Right atrium auricular region (tissue), 2 donors: ENCODE results near the gene MMAB. TPM values are rescaled to one million over a fixed set of nuclear protein-coding genes. Genes with fewer than 3 reads are reported as not detected.

Experiments
- DNase-seq: peaks from one replicate; pipeline ENCODE4 v3.0.0-alpha.2; 2019; ENCODE audit warnings: low spot score
- H3K27ac ChIP-seq, 2 donors: fragments of 200-600 bp; sonication (generic); 1 replicate in 1 of 2; 2 replicates in 1 of 2; pipeline ENCODE4 v1.5.1; 2016 to 2019
- H3K27me3 ChIP-seq, 2 donors: fragments of 200-600 bp; sonication (generic); one replicate each; pipeline versions ENCODE4 v1.5.1 to v1.6.0; 2017 to 2019
- H3K36me3 ChIP-seq: fragments of 200-600 bp; sonication (generic); one replicate; pipeline ENCODE4 v1.5.1; 2016
- H3K4me1 ChIP-seq, 2 donors: fragments of 200-600 bp; sonication (generic); one replicate each; pipeline versions ENCODE4 v1.5.1 to v1.6.0; 2017 to 2019
- H3K4me3 ChIP-seq, 2 donors: fragments of 200-600 bp; sonication (generic); 1 replicate in 1 of 2; 2 replicates in 1 of 2; pipeline ENCODE4 v1.5.1; 2017 to 2019; ENCODE audit warnings: mild to moderate bottlenecking in 1 of 2, moderate library complexity in 1 of 2
- H3K9me3 ChIP-seq, 2 donors: fragments of 200-600 bp; sonication (generic); one replicate each; pipeline ENCODE4 v1.5.1; 2019
- CTCF ChIP-seq, 2 donors: fragments of 200-600 bp; sonication (generic); IDR thresholded peaks; one replicate each; pipeline ENCODE4 v1.5.1; 2019; ENCODE audit warnings: antibody characterized with exemption in 2 of 2
- total RNA-seq, 2 donors: library from RNA; depleted of rRNA; stranded (reverse); fragments of >200 nt; gene quantifications; one replicate each; pipeline ENCODE4 v1.1.0, GENCODE V29; 2016

The MMAB gene
- total RNA-seq, 2 donors from 2014 or later, result 30.3 to 53.1 TPM

DNA sequence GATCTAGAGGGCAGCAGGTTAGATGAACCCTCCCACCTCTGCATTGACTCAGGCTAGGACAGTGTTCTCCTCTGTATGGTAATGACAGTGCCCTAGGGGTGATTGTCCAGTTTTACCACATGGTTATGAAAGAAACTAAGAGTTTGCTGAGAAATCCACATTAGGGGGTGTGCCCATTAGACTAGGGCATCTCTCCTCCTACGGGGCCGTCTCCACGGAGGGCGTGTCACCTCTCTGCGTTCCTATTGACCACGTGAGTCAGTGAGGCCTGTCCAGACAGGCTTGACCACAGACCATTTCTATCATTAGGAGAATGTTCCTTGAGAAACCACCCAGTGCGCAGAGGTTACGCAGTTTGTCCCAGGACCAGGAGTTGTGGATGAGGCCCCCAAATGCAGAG is 8.6 kb upstream of the MMAB start:
- Histone ChIP-seq H3K4me1 (no peaks in the 10 kb centered on the region), H3K27ac (no peak overlapping the region), H3K36me3 (peaks cover 50% of the 10 kb centered on the region), H3K27me3 (no peaks in the 10 kb centered on the region), H3K4me3 (no peak overlapping the region), H3K9me3 (no peaks in the 10 kb centered on the region)
- DNase-seq, result no peak
- TF ChIP-seq CTCF (IDR thresholded peaks at IDR 0.05), result no peak

DNA sequence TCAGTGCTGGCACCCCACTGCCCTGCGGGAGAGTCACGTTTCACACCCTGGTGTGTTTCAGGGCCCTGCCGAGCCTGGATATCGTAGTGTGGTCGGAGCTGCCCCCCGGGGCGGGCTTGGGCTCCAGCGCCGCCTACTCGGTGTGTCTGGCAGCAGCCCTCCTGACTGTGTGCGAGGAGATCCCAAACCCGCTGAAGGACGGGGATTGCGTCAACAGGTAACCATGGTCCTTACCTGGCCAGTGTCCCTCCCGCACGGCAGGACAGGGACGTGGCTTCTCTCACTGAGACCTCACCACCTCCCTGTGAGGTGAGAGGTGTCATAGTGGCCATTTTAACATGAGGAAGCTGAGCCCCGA is 8.0 kb upstream of the MMAB start:
- Histone ChIP-seq H3K36me3 (peaks cover 51% of the 10 kb centered on the region), H3K4me1 (no peaks in the 10 kb centered on the region), H3K9me3 (no peaks in the 10 kb centered on the region), H3K27ac (no peak overlapping the region), H3K4me3 (no peak overlapping the region), H3K27me3 (no peaks in the 10 kb centered on the region)
- DNase-seq, result no peak
- TF ChIP-seq CTCF (IDR thresholded peaks at IDR 0.05), result no peak

- DNase-seq, result no peak
- TF ChIP-seq CTCF (IDR thresholded peaks at IDR 0.05), result no peak
- Histone ChIP-seq H3K27ac (no peak overlapping the region), H3K9me3 (no peaks in the 10 kb centered on the region), H3K4me3 (no peak overlapping the region), H3K36me3 (peaks cover 56% of the 10 kb centered on the region), H3K27me3 (no peaks in the 10 kb centered on the region), H3K4me1 (no peaks in the 10 kb centered on the region)
Measured at GRCh38 chr12:109580684-109581333, 7.5 kb upstream of the MMAB start.

DNA sequence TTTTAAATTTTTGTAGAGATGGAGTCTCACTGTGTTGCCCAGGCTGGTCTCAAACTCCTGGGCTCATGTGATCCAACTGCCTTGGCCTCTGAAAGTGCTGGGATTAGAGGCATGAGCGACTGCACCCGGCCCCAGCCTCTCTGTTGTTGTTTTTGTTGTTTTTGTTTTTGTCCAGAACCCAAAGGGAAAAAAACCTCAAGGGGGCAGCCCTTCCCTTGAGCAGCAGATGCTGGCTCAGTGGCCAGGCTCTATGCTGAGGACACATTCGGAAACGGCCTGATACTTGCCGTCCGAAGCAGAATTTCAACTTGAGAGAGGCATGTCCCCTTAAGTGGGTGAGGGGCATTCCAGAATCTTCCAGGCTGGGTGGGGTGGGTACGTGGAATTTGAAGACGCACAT is 7.0 kb upstream of the MMAB start:
- no peak overlapping the region for H3K4me3 ChIP-seq
- H3K27ac ChIP-seq, result no peak overlapping the region
- no peak for DNase-seq
- no peaks in the 10 kb centered on the region for H3K4me1 ChIP-seq
- no peaks in the 10 kb centered on the region for H3K27me3 ChIP-seq
- no peak for TF ChIP-seq CTCF (IDR thresholded peaks at IDR 0.05)
- peaks cover 58% of the 10 kb centered on the region for H3K36me3 ChIP-seq
- no peaks in the 10 kb centered on the region for H3K9me3 ChIP-seq

- no peak overlapping the region for H3K4me3 ChIP-seq
- no peaks in the 10 kb centered on the region for H3K9me3 ChIP-seq
- peaks cover 58% of the 10 kb centered on the region for H3K36me3 ChIP-seq
- no peak overlapping the region for H3K27ac ChIP-seq
- no peak for TF ChIP-seq CTCF (IDR thresholded peaks at IDR 0.05)
- DNase-seq, result no peak
- H3K4me1 ChIP-seq, result peaks cover 0 to 3% of the 10 kb centered on the region in 2 donors
- H3K27me3 ChIP-seq, result no peaks in the 10 kb centered on the region
Measured at GRCh38 chr12:109579639-109580038, 6.3 kb upstream of the MMAB start.

DNA sequence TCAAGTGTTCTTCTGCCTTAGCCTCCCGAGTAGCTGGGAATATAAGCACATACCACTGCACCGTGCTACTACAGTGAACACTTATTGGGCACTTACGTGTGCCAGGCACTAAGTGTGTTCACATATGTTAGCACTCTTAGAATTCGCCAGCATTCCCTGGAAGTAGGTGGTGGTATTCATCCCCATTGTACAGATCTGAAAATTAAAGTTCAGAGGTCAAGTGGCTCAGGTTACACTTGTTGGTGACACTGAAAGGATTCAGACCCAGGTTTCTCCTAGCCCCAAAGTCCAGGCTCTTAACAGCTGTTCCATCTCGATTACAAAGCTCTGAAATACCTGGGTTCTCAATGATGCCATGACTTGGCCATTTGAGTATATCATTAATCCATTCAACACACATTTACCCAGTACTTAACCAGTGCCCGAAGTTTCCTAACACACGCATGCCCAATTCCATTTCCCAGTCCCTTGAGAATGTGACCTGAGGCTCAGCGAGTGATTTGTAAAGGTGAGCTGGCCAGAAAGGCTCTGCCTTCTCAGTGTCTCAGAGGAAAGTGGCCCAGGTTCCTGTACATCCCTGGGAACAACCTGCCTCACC is 5.1 kb upstream of the MMAB start:
- peaks cover 0 to 13% of the 10 kb centered on the region in 2 donors for H3K4me1 ChIP-seq
- H3K4me3 ChIP-seq, result no peak overlapping the region
- H3K36me3 ChIP-seq, result peaks cover 58% of the 10 kb centered on the region
- TF ChIP-seq CTCF (IDR thresholded peaks at IDR 0.05), result no peak
- no peaks in the 10 kb centered on the region for H3K27me3 ChIP-seq
- no peaks in the 10 kb centered on the region for H3K9me3 ChIP-seq
- no peak overlapping the region for H3K27ac ChIP-seq
- no peak for DNase-seq
